ENCODE measurements around the gene ADAMTS2.
"Not testable (repeated sequence)": the region's sequence is repeated elsewhere in the genome, so short reads cannot be mapped to it uniquely, and the experiment has no call there.

The ADAMTS2 gene

GRCh38 chr5:179111267-179112207 lies 233.7 kb downstream of the ADAMTS2 start:
- H3K79me2 ChIP-seq (ENCODE audit: control insufficient read depth, insufficient read depth, low read length, poor library complexity), result no peaks in the 10 kb centered on the region

DNA sequence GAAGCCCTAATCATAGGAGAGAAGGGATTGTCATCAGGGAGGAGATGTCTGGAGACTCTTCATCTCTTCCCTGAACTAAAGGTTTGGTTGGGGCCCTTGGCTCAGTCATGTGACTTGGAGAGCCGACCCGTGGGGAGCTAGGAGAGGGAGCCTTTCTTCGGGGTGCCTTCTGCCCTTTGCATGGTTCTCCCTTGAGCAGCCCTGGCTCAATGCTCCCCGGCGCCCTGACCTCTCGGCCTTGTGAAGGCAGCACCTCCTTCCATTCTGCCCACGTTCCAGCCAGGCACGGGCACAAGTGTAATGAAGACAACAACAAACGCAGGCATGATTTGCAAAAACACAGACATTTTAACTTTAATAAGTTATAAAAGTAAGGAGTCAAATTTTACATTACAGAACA lies 234.7 kb downstream of the ADAMTS2 start:
- WGBS (ENCODE audit: extremely low coverage, insufficient coverage, insufficient read length), result no CpG with 5 or more reads among the region's 9 CpGs

More at GRCh38 chr5:179111267-179112207, 233.7 kb downstream of the ADAMTS2 start:
- Histone ChIP-seq H2BK5ac (ENCODE audit: low read depth, low read length, poor library complexity) (no peak overlapping the region), H3K18ac (ENCODE audit: low read length) (no peak overlapping the region), H3K27me3 (ENCODE audit: insufficient read depth, low read length) (no peaks in the 10 kb centered on the region), H3K36me3 (ENCODE audit: control insufficient read depth in 1 of 2, insufficient read depth in 2 of 2, low read length in 2 of 2) (peaks cover 6 to 10% of the 10 kb centered on the region in 2 experiments), H2BK120ac (ENCODE audit: insufficient read depth, low read length, poor library complexity) (no peak overlapping the region), H3K4me3 (ENCODE audit: low read depth, low read length) (no peak overlapping the region), H2BK12ac (ENCODE audit: low read length) (no peak overlapping the region), H4K91ac (ENCODE audit: low read depth, low read length) (no peak overlapping the region), H2AFZ (ENCODE audit: insufficient read depth, low read length, poor library complexity) (no peak overlapping the region), H3K9me3 (ENCODE audit: insufficient read depth, low read depth, low read length) (peaks cover 39% of the 10 kb centered on the region), H3K4me1 (ENCODE audit: control insufficient read depth in 1 of 2, insufficient read depth in 2 of 2, low read length in 2 of 2) (no peaks in the 10 kb centered on the region), H3K27ac (ENCODE audit: low read depth, low read length) (no peak overlapping the region), H3K79me1 (ENCODE audit: low read length) (no peaks in the 10 kb centered on the region), H4K12ac (ENCODE audit: low read depth, low read length) (no peak overlapping the region), H2AK5ac (ENCODE audit: low read length) (no peak overlapping the region), H4K8ac (ENCODE audit: low read depth, low read length) (no peak overlapping the region), H3K4me2 (ENCODE audit: low read length) (no peak overlapping the region), H3K23ac (ENCODE audit: low read length) (no peak overlapping the region), H3K4ac (ENCODE audit: low read depth, low read length) (no peak overlapping the region), H3K9ac (ENCODE audit: low read length) (no peak overlapping the region), H3K14ac (ENCODE audit: low read length) (no peak overlapping the region)
- no CpG with 5 or more reads among the region's 21 CpGs for whole genome bisulfite sequencing (ENCODE audit: extremely low coverage, insufficient coverage, insufficient read length)
- no peak for DNase-seq

GRCh38 chr5:179101282-179101681 lies 244.0 kb downstream of the ADAMTS2 start:
- no CpG with 5 or more reads among the region's 17 CpGs for WGBS (ENCODE audit: extremely low coverage, insufficient coverage, insufficient read length)
- H2BK12ac ChIP-seq (ENCODE audit: low read length); H3K18ac ChIP-seq (ENCODE audit: low read length): not testable (repeated sequence)

More for the DNA sequence above, 234.7 kb downstream of the ADAMTS2 start:
- H3K4me2 ChIP-seq (ENCODE audit: low read length), result no peak overlapping the region
- peaks cover 6 to 10% of the 10 kb centered on the region in 2 experiments for H3K36me3 ChIP-seq (ENCODE audit: control insufficient read depth in 1 of 2, insufficient read depth in 2 of 2, low read length in 2 of 2)
- H3K9ac ChIP-seq (ENCODE audit: low read length), result no peak overlapping the region
- H3K27ac ChIP-seq (ENCODE audit: low read depth, low read length), result no peak overlapping the region
- no peak overlapping the region for H3K18ac ChIP-seq (ENCODE audit: low read length)
- H4K12ac ChIP-seq (ENCODE audit: low read depth, low read length), result no peak overlapping the region
- no peak overlapping the region for H3K23ac ChIP-seq (ENCODE audit: low read length)
- H3K79me2 ChIP-seq (ENCODE audit: control insufficient read depth, insufficient read depth, low read length, poor library complexity), result no peaks in the 10 kb centered on the region
- H3K4me3 ChIP-seq (ENCODE audit: low read depth, low read length), result no peak overlapping the region
- H2AK5ac ChIP-seq (ENCODE audit: low read length), result no peak overlapping the region
- no peaks in the 10 kb centered on the region for H3K27me3 ChIP-seq (ENCODE audit: insufficient read depth, low read length)
- DNase-seq, result no peak
- H3K14ac ChIP-seq (ENCODE audit: low read length), result no peak overlapping the region
- no peak overlapping the region for H4K8ac ChIP-seq (ENCODE audit: low read depth, low read length)
- no peak overlapping the region for H2AFZ ChIP-seq (ENCODE audit: insufficient read depth, low read length, poor library complexity)
- H3K79me1 ChIP-seq (ENCODE audit: low read length), result no peaks in the 10 kb centered on the region
- H3K4me1 ChIP-seq (ENCODE audit: control insufficient read depth in 1 of 2, insufficient read depth in 2 of 2, low read length in 2 of 2), result no peaks in the 10 kb centered on the region
- peaks cover 31% of the 10 kb centered on the region for H3K9me3 ChIP-seq (ENCODE audit: insufficient read depth, low read depth, low read length)
- no peak overlapping the region for H2BK12ac ChIP-seq (ENCODE audit: low read length)
- no peak overlapping the region for H3K4ac ChIP-seq (ENCODE audit: low read depth, low read length)
- H2BK120ac ChIP-seq (ENCODE audit: insufficient read depth, low read length, poor library complexity), result no peak overlapping the region
- H2BK5ac ChIP-seq (ENCODE audit: low read depth, low read length, poor library complexity), result no peak overlapping the region
- no peak overlapping the region for H4K91ac ChIP-seq (ENCODE audit: low read depth, low read length)

GRCh38 chr5:179089502-179089901 lies 255.8 kb downstream of the ADAMTS2 start:
- H3K18ac ChIP-seq (ENCODE audit: low read length), result no peak overlapping the region
- no peak overlapping the region for H4K8ac ChIP-seq (ENCODE audit: low read depth, low read length)
- peaks cover 8% of the 10 kb centered on the region for H3K9me3 ChIP-seq (ENCODE audit: insufficient read depth, low read depth, low read length)
- no peaks in the 10 kb centered on the region for H3K27me3 ChIP-seq (ENCODE audit: insufficient read depth, low read length)
- no peaks in the 10 kb centered on the region for H3K79me2 ChIP-seq (ENCODE audit: control insufficient read depth, insufficient read depth, low read length, poor library complexity)
- no peak for DNase-seq
- no peak overlapping the region for H2BK5ac ChIP-seq (ENCODE audit: low read depth, low read length, poor library complexity)
- H2AFZ ChIP-seq (ENCODE audit: insufficient read depth, low read length, poor library complexity), result no peak overlapping the region
- no peak overlapping the region for H2AK5ac ChIP-seq (ENCODE audit: low read length)
- no peaks in the 10 kb centered on the region for H3K79me1 ChIP-seq (ENCODE audit: low read length)
- no peaks in the 10 kb centered on the region for H3K4me1 ChIP-seq (ENCODE audit: control insufficient read depth in 1 of 2, insufficient read depth in 2 of 2, low read length in 2 of 2)
- no peak overlapping the region for H3K27ac ChIP-seq (ENCODE audit: low read depth, low read length)
- H3K4me2 ChIP-seq (ENCODE audit: low read length), result no peak overlapping the region
- H3K9ac ChIP-seq (ENCODE audit: low read length), result no peak overlapping the region
- no peak overlapping the region for H2BK12ac ChIP-seq (ENCODE audit: low read length)
- H3K4me3 ChIP-seq (ENCODE audit: low read depth, low read length), result no peak overlapping the region
- WGBS (ENCODE audit: extremely low coverage, insufficient coverage, insufficient read length), result no CpG with 5 or more reads among the region's 2 CpGs
- no peak overlapping the region for H3K23ac ChIP-seq (ENCODE audit: low read length)
- H3K4ac ChIP-seq (ENCODE audit: low read depth, low read length), result no peak overlapping the region
- no peak overlapping the region for H3K14ac ChIP-seq (ENCODE audit: low read length)
- H3K36me3 ChIP-seq (ENCODE audit: control insufficient read depth in 1 of 2, insufficient read depth in 2 of 2, low read length in 2 of 2), result no peaks in the 10 kb centered on the region
- no peak overlapping the region for H4K12ac ChIP-seq (ENCODE audit: low read depth, low read length)
- H4K91ac ChIP-seq (ENCODE audit: low read depth, low read length), result no peak overlapping the region
- no peak overlapping the region for H2BK120ac ChIP-seq (ENCODE audit: insufficient read depth, low read length, poor library complexity)

More at GRCh38 chr5:179101282-179101681, 244.0 kb downstream of the ADAMTS2 start:
- not testable (repeated sequence) for H2BK5ac ChIP-seq (ENCODE audit: low read depth, low read length, poor library complexity); H3K23ac ChIP-seq (ENCODE audit: low read length); H3K79me1 ChIP-seq (ENCODE audit: low read length); H4K12ac ChIP-seq (ENCODE audit: low read depth, low read length); H3K4ac ChIP-seq (ENCODE audit: low read depth, low read length); H3K4me3 ChIP-seq (ENCODE audit: low read depth, low read length); H3K27me3 ChIP-seq (ENCODE audit: insufficient read depth, low read length); DNase-seq; H4K8ac ChIP-seq (ENCODE audit: low read depth, low read length); H3K9ac ChIP-seq (ENCODE audit: low read length); H2AFZ ChIP-seq (ENCODE audit: insufficient read depth, low read length, poor library complexity); H3K4me2 ChIP-seq (ENCODE audit: low read length); H2BK120ac ChIP-seq (ENCODE audit: insufficient read depth, low read length, poor library complexity); H3K79me2 ChIP-seq (ENCODE audit: control insufficient read depth, insufficient read depth, low read length, poor library complexity); H3K27ac ChIP-seq (ENCODE audit: low read depth, low read length); H2AK5ac ChIP-seq (ENCODE audit: low read length); H3K36me3 ChIP-seq (ENCODE audit: control insufficient read depth in 1 of 2, insufficient read depth in 2 of 2, low read length in 2 of 2); H3K14ac ChIP-seq (ENCODE audit: low read length); H4K91ac ChIP-seq (ENCODE audit: low read depth, low read length); H3K4me1 ChIP-seq (ENCODE audit: control insufficient read depth in 1 of 2, insufficient read depth in 2 of 2, low read length in 2 of 2)
- H3K9me3 ChIP-seq (ENCODE audit: insufficient read depth, low read depth, low read length), result peaks cover 14% of the 10 kb centered on the region
